DMS114 treated with DMSO at 0.1 percent for 48 hours (cell line): Measurements from ENCODE around the gene ANKS1B.
A peak's percentile ranks its signal among the peaks of the same experiment; 100 is the strongest.

Source experiments
- DNase-seq: peaks from one replicate; lab custom pipeline; 2025; ENCODE audit not compliant: unreplicated experiment; lab: John Stamatoyannopoulos, UW

Gene ANKS1B

GRCh38 chr12:98719515-98720504 is 1264.9 kb downstream of the ANKS1B start:
- no peak for DNase-seq

GRCh38 chr12:98714426-98714825 is 1270.3 kb downstream of the ANKS1B start:
- DNase-seq: no peak

DNA sequence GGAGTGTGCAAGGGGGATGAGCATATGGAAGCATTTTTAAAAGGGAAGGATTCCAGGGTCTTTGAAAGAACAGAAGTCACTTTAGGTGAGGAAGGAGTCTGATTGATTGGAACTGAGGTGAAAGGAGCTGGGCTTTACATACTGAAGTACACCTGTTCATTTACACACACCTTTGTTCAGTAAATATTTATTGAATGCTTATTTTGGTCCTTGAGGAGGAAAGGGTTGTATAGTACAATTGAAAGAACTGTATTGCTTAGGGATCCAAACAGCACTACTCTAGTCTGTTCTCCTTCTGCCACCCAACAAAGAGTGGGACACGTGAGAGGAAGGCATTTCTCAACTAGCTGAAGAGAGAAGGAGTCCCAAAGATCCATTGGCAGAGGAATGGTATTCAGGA is 1275.7 kb downstream of the ANKS1B start:
- DNase-seq: no peak

DNA sequence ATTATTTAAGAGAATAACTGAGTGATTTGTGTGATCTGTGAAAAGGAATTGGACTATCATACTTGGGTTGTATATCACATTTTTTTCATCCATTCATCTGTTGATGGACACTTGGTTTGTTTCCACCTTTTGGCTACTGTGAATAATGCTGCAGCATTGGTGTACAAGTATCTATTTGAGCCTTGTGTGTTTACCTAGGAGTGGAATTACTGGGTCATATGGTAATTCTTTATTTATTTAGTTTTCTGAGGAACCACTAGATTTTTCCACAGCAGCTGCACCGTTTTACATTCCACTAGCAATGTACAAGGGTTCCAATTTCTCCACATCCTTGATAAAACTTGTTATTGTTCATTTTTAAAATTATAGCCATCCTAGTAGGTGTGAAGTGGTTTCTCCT is 1283.6 kb downstream of the ANKS1B start:
- no peak for DNase-seq

GRCh38 chr12:98699586-98699985 is 1285.2 kb downstream of the ANKS1B start:
- DNase-seq: no peak

GRCh38 chr12:98698603-98699463 is 1285.9 kb downstream of the ANKS1B start:
- DNase-seq: peak; percentile 54

DNA sequence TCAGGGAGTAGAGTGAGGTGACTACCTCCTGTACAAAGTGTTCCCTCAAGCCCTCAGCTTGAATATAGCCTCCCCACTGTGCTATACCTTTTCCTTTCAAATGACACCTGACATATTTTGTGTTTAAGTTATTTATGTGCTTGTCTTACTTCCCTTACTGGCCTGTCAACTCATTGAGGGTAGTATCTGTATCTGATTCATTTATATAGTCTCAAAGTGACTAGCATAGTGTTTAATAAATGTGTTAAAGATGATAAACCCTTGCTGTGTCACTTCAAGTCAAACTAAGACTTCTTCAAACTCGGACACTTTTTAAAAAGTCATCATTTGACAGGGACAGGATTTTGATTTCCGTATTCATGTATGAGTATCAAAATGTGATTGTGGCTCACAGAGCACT is 1287.5 kb downstream of the ANKS1B start:
- no peak for DNase-seq

DNA sequence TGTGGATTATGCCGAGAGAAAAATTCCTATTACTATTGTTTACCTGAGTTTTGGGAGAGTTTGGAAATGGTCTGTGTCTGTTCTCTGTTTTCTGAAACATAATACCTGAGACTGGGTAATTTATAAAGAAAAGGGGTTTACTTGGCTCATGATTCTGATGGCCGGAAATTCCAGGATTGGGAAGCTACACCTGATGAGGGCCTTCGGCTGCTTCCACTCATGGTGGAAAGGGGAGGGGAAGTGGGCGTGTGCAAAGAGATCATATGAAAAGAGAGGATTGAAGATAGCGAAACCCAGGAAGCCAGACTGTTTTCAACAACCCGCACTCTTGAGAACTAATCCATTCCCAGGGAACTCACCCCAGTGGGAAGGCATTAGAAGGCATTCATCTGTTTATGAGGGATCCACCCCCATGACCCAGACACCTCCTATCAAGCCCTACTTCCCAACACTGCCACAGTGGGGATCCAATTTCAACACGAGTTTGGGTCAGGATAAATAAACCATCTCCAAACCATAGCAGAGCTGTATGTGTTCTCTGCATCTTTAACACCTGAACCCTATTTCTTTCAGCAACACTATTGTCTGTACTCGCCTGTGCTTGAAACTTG is 1288.6 kb downstream of the ANKS1B start:
- no peak for DNase-seq

DNA sequence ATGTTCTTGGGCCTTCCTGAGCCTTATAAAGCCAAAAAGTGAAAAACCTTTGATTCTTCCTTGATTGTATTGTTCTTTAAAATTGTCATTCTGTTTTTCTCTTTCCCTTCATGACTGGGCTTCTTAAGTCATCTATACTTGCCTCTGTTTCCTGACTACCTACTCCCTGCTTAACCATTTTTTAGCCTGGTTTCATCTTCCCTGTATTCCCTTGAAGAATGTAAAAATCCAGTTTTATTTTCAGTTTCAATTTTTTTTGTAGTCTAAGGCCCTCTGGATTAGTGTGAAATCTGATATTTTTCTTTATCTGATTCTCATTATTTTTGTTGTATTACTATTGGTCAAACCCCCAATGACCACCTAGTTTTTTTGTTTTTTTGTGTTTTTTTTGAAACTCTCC is 1293.4 kb downstream of the ANKS1B start:
- DNase-seq: no peak

- no peak for DNase-seq
These were observed 1298.1 kb downstream of the ANKS1B start for GRCh38 chr12:98686603-98687002.
